ENCODE results near the gene RIMBP2. TPM values are rescaled to one million over a fixed set of nuclear protein-coding genes. Genes with fewer than 3 reads are reported as not detected.

The RIMBP2 gene
- total and polyA plus RNA-seq, 9 of the 15 experiments (the other 6 are each of a cell fraction or from before 2014, with no cell fraction given) = not detected

DNA sequence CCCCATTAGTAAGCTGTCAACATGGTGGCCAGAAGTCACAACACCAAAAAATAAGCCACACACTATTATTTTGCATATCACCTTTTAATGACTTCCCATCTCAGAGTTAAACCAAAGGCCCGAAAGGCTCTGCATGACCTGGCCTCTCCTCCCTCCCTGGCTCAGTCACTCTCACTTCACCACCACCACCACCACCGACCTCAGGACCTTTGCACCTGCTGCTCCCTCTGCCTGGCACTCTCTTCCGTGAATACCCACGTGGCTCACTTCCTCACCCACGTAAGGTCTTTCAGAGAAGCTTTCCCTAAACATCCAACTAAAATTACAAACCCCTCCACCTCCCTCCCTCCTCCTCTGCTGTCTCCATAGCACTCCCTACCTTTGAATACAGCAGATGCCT lies 134.3 kb downstream of the RIMBP2 start:
- ChIA-PET CTCF (ENCODE audit: low intra/inter-chr PET ratio) (no interaction called here), POLR2A (no interaction called here)
- Histone ChIP-seq H3K4me3 (no peak overlapping the region), H3K27me3 (ENCODE audit: control insufficient read depth in 2 of 2, insufficient read depth in 2 of 2, low read length in 2 of 2) (peaks cover 0 to 15% of the 10 kb centered on the region in 2 experiments; a peak in 4 of 5 replicates), H3K9ac (ENCODE audit: insufficient read depth in 1 of 2, low read depth in 2 of 2, low read length in 2 of 2) (no peak overlapping the region), H3K36me3 (ENCODE audit: control insufficient read depth, insufficient read depth, low read length) (no peaks in the 10 kb centered on the region), H3K27ac (ENCODE audit: extremely low read depth, low read depth, low read length) (no peak overlapping the region), H2AFZ (ENCODE audit: low read depth, low read length) (no peak overlapping the region), H3K9me1 (ENCODE audit: control insufficient read depth, insufficient read depth, low read length) (no peaks in the 10 kb centered on the region), H4K20me1 (replicated peaks; ENCODE audit: control insufficient read depth, insufficient read depth, low read length) (no peaks in the 10 kb centered on the region), H3K4me1 (replicated peaks in 1 of 2; ENCODE audit: control insufficient read depth in 2 of 2, insufficient read depth in 2 of 2, low read length in 2 of 2) (no peaks in the 10 kb centered on the region), H3K9me3 (replicated peaks; ENCODE audit: control insufficient read depth, insufficient read depth, low read depth, low read length) (no peaks in the 10 kb centered on the region), H3K4me2 (ENCODE audit: insufficient read depth, low read length) (no peak overlapping the region), H3K79me2 (ENCODE audit: control insufficient read depth, insufficient read depth, low read length) (no peaks in the 10 kb centered on the region)
- DNase-seq (ENCODE audit: extremely low read depth in 1 of 4, low spot score in 3 of 4) = no peak
- intact Hi-C loops (cut with micrococcal nuclease) = no loop called here
- WGBS (ENCODE audit: insufficient coverage, low coverage, missing lambda C conversion rate) = 0% methylated on average over 5 of the region's 5 CpGs
- ATAC-seq = no peak
- FAIRE-seq = no peak
- no peak for TF ChIP-seq ZNF3 (CRISPR knock-in tag; IDR thresholded peaks at IDR 0.05)
- no peak for TF ChIP-seq STAT5A (IDR thresholded peaks at IDR 0.05; ENCODE audit: borderline replicate concordance, low read length)
- TF ChIP-seq, protein P1, sequence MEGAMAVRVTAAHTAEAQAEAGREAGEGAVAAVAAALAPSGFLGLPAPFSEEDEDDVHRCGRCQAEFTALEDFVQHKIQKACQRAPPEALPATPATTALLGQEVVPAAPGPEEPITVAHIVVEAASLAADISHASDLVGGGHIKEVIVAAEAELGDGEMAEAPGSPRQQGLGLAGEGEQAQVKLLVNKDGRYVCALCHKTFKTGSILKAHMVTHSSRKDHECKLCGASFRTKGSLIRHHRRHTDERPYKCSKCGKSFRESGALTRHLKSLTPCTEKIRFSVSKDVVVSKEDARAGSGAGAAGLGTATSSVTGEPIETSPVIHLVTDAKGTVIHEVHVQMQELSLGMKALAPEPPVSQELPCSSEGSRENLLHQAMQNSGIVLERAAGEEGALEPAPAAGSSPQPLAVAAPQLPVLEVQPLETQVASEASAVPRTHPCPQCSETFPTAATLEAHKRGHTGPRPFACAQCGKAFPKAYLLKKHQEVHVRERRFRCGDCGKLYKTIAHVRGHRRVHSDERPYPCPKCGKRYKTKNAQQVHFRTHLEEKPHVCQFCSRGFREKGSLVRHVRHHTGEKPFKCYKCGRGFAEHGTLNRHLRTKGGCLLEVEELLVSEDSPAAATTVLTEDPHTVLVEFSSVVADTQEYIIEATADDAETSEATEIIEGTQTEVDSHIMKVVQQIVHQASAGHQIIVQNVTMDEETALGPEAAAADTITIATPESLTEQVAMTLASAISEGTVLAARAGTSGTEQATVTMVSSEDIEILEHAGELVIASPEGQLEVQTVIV (CRISPR knock-in tag; IDR thresholded peaks at IDR 0.05; ENCODE audit: borderline replicate concordance) = no peak
- TF ChIP-seq ATF1 (CRISPR knock-in tag; IDR thresholded peaks at IDR 0.05) = no peak
- no peak for TF ChIP-seq ATF1 (tag; IDR thresholded peaks at IDR 0.05)
- no peak for TF ChIP-seq SMAD4 (CRISPR knock-in tag; conservative IDR thresholded peaks at IDR 0.05)
- TF ChIP-seq, protein P2, sequence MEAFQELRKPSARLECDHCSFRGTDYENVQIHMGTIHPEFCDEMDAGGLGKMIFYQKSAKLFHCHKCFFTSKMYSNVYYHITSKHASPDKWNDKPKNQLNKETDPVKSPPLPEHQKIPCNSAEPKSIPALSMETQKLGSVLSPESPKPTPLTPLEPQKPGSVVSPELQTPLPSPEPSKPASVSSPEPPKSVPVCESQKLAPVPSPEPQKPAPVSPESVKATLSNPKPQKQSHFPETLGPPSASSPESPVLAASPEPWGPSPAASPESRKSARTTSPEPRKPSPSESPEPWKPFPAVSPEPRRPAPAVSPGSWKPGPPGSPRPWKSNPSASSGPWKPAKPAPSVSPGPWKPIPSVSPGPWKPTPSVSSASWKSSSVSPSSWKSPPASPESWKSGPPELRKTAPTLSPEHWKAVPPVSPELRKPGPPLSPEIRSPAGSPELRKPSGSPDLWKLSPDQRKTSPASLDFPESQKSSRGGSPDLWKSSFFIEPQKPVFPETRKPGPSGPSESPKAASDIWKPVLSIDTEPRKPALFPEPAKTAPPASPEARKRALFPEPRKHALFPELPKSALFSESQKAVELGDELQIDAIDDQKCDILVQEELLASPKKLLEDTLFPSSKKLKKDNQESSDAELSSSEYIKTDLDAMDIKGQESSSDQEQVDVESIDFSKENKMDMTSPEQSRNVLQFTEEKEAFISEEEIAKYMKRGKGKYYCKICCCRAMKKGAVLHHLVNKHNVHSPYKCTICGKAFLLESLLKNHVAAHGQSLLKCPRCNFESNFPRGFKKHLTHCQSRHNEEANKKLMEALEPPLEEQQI (IDR thresholded peaks at IDR 0.05) = no peak
- no peak for TF ChIP-seq STAG1 (CRISPR knock-in tag; IDR thresholded peaks at IDR 0.05; ENCODE audit: borderline replicate concordance)
- TF ChIP-seq, protein P3, sequence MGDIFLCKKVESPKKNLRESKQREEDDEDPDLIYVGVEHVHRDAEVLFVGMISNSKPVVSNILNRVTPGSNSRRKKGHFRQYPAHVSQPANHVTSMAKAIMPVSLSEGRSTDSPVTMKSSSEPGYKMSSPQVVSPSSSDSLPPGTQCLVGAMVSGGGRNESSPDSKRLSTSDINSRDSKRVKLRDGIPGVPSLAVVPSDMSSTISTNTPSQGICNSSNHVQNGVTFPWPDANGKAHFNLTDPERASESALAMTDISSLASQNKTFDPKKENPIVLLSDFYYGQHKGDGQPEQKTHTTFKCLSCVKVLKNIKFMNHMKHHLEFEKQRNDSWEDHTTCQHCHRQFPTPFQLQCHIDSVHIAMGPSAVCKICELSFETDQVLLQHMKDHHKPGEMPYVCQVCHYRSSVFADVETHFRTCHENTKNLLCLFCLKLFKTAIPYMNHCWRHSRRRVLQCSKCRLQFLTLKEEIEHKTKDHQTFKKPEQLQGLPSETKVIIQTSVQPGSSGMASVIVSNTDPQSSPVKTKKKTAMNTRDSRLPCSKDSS (IDR thresholded peaks at IDR 0.05; ENCODE audit: low read depth, partially characterized antibody) = no peak
- no peak for TF ChIP-seq JUN (IDR thresholded peaks at IDR 0.05; ENCODE audit: borderline replicate concordance, low read depth, low read length)
- no peak for TF ChIP-seq JUN (CRISPR knock-in tag; IDR thresholded peaks at IDR 0.05; ENCODE audit: borderline replicate concordance)
- TF ChIP-seq FOXK2 (conservative IDR thresholded peaks at IDR 0.05 in 1 of 2, IDR thresholded peaks at IDR 0.05 in 1 of 2; ENCODE audit: low read depth in 2 of 2) = no peak
- no peak for TF ChIP-seq POLR3A (IDR thresholded peaks at IDR 0.05; ENCODE audit: borderline replicate concordance, extremely low read depth, insufficient read depth, insufficient read length)
- in situ Hi-C loops (cut with MboI) = no loop called here
- no TSS peak for BruUV-seq (replicated peaks)

Measured in K562 (cell line).